T-helper 1 cell (primary cell): ENCODE measurements around the gene GAB2.
"Not testable (repeated sequence)": the region's sequence is repeated elsewhere in the genome, so short reads cannot be mapped to it uniquely, and the experiment has no call there.

ENCODE experiments used
- DNase-seq, 5 donors: peaks; one replicate each; pipeline ENCODE4 v3.0.0-alpha.2; 2012 to 2020

Gene GAB2

DNA sequence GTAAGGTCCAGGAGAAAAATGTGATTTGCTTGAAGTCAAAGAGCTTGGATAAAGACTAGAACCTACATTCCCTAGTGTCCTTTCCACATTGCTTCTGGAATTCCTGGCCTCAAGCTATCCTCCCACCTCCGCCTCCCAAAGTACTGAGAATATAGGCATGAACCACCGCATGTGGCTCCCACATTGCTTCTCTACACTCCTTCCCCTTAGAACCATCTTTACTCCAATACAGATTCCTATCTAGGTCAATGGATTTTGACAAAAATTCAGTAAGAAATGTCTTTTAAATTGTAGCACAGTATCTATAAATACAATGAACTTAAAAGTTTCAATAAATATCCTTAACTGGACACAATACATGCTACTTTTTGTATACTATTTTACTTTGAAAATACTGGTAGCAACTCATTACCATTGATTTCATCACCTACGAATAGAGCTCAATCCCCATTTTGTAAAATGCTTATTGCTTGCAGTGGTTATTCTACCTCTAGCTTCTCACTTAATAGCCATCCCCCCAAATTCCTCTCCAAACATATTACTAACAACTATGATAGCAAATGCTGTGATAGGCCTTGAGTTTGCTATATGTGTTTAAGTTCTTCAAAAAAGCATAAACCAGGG is 53.4 kb downstream of the GAB2 start:
- DNase-seq: no peak

DNA sequence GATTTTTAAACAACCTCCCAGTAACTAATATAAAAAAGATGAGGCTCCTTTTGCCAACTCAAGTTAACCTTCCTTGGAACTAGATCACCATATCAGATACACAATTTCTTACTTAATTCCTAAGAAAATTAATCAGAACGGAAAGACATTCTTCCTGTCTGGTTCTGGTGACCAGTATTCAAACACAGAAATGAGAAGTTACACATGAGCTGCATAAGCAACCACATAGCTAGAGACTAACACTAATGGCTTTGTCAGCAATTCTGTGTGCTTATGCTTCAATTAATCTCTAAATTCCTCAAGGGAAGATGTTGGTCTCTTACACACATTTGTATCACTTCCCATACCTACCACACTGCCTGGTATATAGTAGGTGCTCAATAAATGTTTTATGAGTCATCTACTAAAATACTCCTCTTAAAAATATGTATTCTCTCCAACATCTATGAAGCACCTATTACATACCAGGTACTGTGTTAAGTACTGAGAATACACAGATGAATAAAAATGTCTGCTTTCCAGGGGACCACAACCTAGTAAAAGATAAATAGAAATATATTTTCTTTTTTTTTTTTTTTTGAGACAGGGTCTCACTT is 54.5 kb downstream of the GAB2 start:
- no peak for DNase-seq

DNA sequence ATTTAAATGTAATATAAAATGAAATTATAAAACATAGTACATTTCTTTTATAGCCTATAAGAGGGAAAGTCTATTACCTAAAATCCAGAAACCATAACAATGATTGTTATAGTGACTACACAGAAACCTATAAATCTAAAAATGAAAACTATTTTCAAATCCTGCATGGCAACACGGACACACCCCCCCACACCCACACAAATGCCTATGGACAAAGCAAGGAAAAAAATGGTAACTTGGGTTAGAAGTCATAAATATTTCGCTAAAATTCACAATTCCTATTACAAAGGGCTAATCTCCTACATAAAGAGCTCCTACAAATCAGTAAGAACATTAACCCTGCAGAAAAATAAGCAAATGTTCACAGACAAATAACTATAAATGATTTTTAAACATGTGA is 56.4 kb downstream of the GAB2 start:
- no peak for DNase-seq

DNA sequence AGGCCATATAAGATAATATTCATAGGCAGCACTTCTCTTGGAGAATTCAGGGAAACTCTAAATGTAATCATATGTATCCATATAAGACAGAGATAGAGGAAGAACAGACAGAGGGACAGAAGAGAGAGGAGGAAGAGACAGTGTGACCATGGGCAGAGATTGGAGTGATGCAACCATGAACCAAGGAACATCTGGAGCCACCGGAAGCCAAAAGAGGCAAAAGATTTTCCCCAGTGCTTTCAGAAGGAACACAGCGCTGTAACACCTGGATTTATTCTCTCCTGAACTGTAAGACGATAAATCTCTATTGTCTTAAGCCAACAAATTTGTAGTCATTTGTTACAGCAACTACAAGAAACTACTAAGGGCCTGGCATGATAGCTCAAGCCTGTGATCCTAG is 57.7 kb downstream of the GAB2 start:
- no peak for DNase-seq

DNA sequence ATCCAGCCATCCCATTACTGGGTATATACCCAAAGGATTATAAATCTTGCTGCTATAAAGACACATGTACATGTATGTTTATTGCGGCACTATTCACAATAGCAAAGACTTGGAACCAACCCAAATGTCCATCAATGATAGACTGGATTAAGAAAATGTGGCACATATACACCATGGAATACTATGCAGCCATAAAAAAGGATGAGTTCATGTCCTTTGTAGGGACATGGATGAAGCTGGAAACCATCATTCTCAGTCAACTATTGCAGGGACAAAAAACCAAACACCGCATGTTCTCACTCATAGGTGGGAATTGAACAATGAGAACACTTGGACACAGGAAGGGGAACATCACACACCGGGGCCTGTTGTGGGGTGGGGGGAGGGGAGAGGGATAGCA is 59.7 kb downstream of the GAB2 start:
- not testable (repeated sequence) for DNase-seq

DNA sequence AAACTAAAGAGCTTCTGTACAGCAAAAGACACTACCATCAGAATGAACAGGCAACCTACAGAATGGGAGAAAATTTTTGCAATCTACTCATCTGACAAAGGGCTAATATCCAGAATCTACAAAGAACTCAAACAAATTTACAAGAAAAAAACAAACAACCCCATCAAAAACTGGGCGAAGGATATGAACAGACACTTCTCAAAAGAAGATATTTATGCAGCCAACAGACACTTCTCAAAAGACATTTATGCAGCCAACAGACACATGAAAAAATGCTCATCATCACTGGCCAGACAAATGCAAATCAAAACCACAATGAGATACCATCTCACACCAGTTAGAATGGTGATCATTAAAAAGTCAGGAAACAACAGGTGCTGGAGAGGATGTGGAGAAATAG is 60.2 kb downstream of the GAB2 start:
- DNase-seq: not testable (repeated sequence)

DNA sequence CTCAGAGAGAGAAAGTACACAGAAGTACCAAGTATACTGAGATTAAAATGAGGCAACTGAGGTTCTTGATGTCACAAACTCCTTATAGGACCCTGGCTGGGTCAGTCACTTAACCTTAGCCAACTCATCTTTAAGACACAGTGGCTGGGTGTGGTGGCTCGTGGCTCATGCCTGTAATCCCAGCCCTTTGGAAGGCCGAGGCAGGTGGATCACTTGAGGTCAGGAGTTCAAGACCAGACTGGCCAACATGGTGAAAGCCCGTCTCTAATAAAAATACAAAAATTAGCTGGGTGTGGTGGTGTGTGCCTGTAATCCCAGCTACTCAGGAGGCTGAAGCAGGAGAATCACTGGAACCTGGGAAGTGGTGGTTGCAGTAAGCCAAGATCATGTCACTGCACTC is 61.9 kb downstream of the GAB2 start:
- not testable (repeated sequence) for DNase-seq

DNA sequence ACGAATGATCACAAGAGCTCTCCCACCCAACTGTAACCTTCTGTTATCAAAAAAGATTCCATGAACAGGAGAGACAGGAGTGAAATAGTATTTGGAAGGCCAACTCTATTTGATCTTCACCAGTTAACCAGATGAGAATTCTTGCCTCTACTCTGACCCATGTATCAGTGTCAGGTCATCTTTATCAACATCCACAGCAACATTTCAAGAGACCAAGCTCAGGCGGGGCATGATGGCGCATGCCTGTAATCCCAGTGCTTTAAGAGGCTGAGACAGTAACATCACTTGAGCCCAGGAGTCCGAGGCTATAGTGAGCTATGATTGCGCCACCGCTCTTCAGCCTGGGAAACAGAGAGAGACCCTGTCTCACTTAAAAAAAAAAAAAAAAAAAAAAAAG is 62.3 kb downstream of the GAB2 start:
- no peak for DNase-seq

DNA sequence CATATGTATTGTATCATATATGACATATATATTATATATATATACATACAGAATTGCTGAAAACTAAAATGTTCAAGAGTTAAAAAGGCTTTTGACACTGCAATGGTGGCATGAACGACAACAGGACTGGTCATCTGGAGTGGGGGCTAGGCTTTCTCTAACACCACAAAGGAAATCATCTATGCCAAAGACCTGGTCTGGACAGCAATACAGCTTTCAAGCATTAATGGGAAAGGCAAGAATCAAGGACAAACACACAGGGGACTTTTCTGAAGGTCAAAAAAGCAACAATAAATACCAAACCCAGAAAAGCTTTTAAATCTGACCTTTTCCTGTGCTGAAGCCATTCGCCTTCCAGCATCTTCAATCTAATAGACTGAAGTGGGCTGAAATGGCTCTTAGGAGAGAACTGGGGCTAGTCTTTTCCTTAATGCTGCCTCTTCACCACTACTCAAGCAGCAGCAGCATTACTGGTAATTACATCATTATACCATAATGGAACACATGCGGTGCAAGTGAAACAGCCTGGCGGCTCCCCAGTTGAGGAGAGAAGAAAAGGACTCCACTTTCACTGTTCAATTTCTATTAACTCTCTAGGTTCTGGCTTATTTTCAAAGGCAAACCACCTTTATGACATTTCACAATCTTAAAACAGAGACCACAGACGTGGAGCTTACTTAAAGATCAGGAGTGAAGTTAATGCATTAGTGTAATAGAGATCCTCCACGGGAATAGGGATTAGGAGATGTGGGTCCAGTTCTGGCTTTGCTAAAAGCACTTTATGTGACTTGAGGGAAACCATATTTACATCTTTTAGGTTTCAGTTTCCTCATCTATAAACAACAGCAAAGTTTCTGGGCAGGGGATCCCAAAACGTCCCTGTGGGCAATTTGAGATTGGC is 63.0 kb downstream of the GAB2 start:
- DNase-seq: no peak

DNA sequence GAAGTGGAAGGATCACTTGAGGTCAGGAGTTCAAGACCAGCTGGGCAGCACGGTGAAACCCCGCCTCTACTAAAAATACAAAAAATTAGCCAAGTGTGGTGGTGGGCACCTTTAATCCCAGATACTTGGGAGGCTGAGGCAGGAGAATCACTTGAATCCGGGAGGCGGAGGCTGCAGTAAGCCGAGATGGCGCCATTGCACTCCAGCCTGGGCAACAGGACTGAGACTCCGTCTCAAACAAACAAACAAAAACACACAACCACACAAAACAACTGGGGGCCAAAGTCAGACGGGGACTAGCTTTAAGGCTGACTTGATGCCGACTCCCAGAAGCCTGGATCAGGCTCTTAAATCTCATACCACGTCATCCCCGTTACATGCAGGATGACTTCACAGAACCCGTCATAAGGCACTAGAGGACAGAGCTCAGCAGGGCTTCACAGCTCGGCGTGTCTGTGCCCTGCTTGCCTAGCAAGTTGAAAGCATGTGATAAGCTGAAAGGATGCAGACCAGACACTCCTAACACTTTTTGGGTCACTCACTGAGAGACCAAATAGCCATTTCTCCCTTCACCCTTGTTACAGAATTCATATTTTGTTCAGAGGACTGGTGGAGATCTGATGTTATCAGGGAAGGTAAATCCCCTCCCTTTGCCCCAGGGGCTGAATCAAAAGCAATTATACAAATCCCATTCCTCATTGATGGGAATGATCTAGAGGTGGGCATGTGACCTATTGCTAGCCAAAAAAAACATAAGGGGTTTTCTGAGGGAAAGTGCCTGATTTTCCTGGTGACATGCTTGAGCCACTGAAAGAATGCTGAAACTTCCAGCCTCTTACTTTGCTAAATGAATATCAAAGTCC is 65.4 kb downstream of the GAB2 start:
- no peak for DNase-seq

DNA sequence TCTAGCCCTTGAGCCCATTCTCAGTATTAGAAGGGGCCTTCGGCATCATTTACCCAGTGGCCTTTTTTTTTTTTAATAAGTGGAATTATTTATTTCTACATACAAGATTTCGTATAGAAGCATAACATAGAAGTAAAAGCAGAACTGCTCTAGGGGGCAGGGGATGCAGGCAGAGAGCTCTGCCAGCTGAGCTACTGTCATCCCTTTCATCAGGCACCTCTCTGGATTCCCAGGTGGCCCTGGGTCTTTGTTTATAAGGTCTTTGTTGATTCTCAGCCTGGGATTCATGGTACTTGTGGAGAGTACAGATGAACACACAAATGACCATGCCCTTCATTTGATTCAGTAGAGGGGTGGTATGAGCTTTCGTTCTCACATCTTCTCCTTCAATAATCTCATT is 66.4 kb downstream of the GAB2 start:
- no peak for DNase-seq

DNA sequence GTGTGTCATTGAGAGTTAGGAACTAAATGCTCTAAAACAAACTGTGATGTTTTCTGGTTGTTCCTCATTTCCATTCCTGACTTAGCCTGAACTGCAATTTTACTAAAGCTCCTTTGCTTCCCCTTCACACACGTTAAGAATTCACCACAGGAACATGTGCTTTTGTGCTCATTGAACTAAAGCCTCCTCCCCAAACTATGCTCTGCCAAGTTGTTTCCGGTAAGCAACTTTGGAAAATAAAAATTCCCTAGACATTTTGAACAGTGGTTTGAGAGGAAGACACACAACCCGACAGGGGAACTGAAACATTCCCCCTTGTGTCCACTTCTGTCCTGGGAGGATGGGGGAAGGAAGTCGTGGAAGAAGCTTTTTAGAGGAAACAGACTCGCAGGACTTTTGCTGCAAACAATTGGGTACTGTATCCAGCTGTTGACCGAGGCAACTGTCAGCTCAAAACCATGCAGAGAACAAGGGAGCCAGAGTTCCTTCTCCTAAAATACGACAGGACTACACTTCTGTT is 66.9 kb downstream of the GAB2 start:
- no peak for DNase-seq

DNA sequence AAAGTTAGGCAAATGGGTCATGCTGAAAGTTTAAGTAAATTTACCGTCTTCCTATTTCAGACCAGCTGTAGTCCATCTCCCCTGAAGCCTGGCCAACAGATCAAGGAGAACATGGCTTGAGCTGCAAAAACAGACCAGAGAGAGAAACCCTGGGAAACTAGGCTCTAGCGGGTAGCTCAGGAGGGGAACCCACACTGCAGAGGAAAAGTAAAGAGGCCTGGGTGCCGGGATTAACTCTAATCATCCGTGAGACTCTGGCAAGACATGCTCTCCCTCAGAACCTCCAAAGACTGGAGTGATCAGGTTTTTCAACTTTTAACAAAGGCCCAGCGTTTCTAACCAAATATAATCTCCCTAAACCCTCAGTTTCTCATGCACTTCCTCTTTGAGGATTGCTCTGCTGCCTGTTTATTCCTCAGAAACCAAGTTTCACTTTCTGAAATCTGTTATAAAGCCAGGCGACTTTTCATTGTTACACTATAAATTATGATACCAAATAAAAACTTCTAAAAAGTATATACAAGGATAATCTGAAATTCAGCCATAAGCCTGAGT is 67.5 kb downstream of the GAB2 start:
- DNase-seq: no peak

DNA sequence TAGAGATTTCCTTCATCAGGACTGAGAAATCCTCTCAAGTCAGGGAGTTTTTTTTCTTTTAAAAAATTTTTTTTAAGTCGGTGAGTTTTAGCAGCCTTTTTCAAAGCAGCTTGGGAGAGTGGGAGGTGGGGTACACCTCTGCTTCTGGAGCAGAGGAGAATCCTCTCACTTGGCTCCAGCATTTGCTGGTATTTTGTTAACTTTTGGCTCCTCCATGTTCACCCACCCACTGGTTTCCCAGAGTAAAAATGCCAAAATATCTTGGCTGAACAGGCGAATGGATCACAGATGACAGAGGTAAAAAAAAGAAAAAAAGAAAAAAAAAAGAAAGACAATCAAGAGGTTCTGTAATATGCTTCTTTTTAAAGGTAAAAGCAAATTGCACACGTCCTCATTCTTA is 68.0 kb downstream of the GAB2 start:
- no peak for DNase-seq

DNA sequence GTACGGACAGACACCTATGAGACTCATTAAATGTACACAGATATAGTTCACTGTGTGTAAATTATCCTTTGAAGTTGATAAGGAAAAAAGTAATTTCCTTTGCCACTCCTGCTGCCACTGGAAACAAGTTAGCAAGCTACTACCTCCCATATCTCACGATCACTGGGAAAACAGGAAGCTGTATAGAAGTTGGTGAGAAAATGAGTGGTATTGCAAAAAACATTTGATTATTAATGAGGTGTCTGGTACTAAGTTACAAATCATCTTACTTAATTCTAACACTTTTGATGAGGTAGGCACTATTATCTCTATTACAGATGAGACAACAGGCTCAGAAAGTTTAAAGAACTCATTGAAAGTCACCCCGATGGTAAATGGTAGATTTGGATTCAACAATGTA is 68.5 kb downstream of the GAB2 start:
- DNase-seq: no peak

DNA sequence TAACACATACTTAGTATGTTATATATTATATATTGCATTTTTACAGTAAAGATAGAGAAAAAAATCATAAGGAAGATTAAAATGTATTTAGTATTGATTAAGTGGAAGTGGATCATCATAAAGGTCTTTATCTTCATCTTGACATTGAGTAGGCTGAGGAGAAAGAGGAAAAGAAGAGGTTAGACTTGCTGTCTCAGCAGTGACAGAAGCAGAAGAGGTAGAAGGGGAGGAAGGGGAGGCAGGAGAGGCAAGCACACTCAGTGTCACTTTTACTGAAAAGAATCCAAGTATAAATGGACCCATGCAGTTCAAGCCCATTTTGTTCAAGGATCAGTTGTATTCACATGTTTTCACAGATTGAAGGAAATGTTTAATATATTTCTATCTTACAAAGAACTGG is 69.7 kb downstream of the GAB2 start:
- DNase-seq: no peak

DNA sequence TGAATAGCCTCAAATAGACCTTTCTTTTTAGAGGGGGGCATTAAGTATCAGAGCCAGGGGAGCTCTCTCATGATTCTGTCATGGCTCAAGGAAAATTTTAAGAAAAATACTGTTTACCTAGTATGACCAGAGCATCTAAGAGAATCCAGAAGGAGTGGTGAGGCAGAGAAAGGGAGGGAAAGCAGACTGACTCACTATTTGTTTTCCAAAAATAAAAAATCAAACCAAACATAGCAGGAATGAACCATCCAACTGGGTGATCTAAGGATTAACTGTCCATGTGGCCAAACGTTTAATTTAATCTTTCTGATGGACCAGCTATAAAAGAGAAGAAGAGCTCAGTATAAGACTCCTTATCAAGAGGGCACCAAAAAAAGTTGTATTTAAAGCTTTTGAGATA is 70.8 kb downstream of the GAB2 start:
- DNase-seq: no peak

DNA sequence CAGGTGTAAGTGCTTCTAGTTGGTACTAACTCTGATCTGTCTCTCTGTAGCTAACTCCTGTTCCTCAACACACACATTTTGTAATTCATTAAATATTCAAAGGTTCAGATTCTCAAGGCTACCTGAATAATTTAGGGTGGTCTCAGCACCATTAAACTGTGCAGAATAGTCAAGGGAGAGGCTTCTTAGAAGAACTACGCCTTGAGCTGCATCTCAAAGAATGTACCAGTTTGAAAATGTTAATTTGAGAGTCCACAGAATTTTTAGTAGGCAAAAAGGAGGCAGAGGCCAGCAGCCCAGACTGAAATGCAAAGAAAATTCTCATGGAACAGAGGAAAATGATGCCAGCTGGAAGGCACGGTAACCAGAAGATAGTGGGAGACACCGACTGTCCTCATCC is 72.2 kb downstream of the GAB2 start:
- no peak for DNase-seq

DNA sequence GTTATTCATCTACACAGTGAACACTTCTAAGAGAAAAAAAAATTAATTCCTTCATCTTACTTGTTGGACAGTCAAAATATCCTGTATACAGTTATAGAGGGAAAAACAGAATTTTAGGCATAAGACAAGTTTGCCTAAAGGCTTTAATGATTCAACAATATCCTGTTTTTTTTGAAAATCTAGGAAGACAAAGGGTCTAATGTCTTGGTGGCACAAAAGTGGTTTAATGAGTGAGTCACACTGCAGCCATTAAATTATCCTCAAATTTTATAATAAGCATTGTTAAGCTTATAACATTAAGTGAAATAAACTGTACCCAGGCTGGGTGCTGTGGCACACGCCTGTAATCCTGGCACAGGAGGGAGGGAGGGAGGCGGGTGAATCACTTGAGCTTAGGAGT is 72.9 kb downstream of the GAB2 start:
- DNase-seq: no peak

DNA sequence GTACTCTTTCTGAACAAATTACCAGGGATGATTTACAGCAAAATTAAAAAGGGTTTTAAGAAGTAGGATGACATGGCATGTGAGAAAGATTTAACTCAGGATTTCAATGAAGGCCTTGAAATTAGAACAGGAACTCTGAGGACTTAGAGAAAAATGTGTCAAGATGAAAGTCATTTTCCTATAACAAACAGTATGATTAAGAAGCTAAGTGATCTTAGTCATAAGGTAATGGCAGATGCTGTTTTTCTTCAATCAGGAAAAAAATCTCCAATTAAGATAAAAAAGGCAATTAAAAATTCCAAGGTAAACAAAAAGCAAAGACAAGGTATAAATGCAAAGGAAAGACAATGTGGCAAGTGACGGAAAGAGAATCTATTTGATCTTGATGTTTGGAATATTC is 73.5 kb downstream of the GAB2 start:
- DNase-seq: no peak

DNA sequence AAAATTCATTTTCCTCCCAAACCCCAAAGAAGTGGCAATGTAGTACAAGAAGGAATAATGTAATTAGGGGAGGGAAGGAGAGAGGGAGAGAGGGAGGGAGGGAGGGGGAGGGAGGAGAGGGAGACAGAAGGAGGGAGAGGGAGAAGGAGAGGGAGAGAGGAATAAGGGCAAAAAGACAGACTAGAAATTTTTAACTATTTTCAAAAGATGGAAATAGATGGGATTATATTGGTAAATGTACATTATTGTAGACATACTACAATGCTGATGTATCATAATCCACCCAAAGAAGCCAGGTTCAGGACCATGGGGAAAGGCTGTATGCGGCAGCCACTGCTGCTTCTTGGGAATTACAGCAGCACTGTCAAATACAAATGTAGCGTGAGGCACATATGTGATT is 74.3 kb downstream of the GAB2 start:
- no peak for DNase-seq

DNA sequence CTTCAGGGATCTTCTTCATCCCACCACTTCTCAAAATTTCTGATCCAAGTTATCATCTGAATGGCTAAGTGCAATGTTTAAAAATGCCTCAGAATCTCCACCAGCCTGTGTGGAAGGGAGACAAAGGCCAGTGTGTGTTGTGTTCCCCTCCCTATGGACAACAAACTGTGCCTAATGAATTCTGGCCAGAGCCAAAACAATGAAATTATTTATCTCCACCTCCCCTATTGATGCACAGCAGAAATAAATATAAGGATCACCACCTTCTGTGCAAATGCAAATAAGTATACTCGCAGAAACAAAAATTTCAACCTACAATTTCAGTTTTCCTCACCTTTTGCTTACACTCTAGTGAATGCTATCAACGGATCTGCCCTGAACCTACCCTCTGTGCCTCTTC is 75.8 kb downstream of the GAB2 start:
- no peak for DNase-seq

DNA sequence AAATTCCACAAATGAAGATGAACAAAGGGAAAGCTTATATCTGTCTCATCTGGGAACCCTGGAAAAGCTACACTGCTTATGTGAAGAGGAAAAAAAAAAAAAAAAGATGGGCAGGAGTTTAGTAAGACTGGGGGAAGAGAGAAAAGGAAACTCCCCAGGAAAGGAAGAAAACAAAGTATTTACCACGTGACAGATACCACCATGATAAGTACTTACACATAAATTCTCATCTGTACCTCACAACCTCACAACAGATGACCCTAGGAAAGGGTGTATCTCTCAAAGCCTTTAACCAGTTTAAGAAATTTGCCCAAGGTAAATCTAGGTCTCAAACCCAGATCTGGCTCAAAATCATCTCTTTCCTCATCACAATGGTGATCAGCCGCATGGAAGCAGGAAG is 77.1 kb downstream of the GAB2 start:
- peak in 1 of 5 donors; percentile 56 for DNase-seq
